Activated naive CD4-positive, alpha-beta T cell treated with anti-CD3 and anti-CD28 coated beads, Interleukin-2, amount 50 U/mL, for 24 hours (primary cell): ENCODE results near the gene CHDH.

Experiments
- H3K27ac Mint-ChIP-seq: one replicate; pipeline ENCODE4 v1.8.0; 2021; ENCODE audit warnings: mild to moderate bottlenecking, mixed read lengths
- H3K27me3 Mint-ChIP-seq: one replicate; pipeline ENCODE4 v1.8.0; 2021; ENCODE audit warnings: mixed read lengths
- H3K36me3 Mint-ChIP-seq: one replicate; pipeline ENCODE4 v1.8.0; 2021; ENCODE audit warnings: mixed read lengths
- H3K4me1 Mint-ChIP-seq: one replicate; pipeline ENCODE4 v1.8.0; 2021; ENCODE audit warnings: mixed read lengths
- H3K4me3 Mint-ChIP-seq: one replicate; pipeline ENCODE4 v1.8.0; 2021; ENCODE audit warnings: mild to moderate bottlenecking, mixed read lengths
- H3K9me3 Mint-ChIP-seq: one replicate; pipeline ENCODE4 v1.8.0; 2021; ENCODE audit warnings: mixed read lengths

The CHDH gene

DNA sequence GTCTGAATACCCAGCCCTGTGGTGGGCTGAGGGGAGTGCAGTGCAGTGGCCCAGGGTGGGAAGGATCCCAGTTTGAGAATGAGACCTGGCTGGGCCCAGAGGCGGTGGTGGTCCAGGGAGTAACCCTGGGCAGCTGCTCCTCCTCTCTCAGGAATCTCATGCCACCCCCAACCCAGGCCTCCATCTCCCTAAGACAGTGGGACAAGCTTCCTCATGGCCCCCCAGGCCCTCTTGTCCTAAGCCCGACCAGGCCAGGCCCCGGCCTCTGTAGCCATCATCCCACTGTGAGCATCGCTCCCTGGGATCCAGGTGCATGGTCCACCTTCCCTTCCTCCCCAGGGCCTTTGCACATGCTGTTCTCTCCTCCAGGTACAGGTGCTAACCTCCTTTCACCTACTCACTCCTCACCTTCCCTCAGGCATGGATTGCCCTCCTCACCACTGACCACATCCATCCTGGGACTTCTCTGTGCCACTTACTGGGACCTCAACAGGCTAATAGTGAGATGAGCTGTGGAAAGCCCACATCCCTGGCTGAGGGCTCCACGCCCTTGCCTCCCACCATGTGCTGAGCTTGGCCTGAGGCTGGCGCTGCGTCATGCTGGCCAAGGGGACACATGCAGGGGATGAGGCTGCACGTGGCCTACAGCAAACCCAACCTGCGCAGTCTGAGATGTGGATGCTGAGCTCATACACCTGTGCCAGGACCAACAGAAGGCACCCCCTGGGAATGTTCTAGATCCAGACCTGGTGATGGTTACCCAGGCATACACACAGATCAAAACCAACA lies 9.9 kb downstream of the CHDH start:
- H3K4me3 Mint-ChIP-seq: no peak overlapping the region
- H3K9me3 Mint-ChIP-seq: no peaks in the 10 kb centered on the region
- H3K36me3 Mint-ChIP-seq: no peaks in the 10 kb centered on the region
- H3K27me3 Mint-ChIP-seq: peaks cover 1% of the 10 kb centered on the region
- no peak overlapping the region for H3K27ac Mint-ChIP-seq
- H3K4me1 Mint-ChIP-seq: no peaks in the 10 kb centered on the region

DNA sequence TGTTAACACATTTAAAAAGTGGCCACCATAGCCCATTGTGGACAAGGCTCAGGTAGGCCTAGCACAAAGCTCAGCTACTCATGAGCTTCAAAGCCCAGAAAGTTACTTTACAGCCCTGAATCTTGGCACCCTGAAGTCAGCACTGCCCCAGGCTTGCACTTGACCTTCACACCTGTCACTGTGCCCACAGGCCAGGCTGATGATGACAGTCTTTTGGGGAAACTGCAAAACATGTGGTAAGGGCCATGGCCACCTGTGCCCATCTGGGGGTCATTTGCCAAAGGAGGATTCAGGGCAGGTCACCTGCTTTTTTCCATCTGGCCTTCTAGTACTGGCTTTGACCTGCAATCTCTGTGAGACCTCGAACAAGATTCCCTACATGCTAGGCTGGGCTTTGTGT lies 11.0 kb downstream of the CHDH start:
- Mint-ChIP-seq H3K27me3 (peaks cover 1% of the 10 kb centered on the region), H3K27ac (no peak overlapping the region), H3K4me3 (no peak overlapping the region), H3K9me3 (no peaks in the 10 kb centered on the region), H3K4me1 (no peaks in the 10 kb centered on the region), H3K36me3 (no peaks in the 10 kb centered on the region)

DNA sequence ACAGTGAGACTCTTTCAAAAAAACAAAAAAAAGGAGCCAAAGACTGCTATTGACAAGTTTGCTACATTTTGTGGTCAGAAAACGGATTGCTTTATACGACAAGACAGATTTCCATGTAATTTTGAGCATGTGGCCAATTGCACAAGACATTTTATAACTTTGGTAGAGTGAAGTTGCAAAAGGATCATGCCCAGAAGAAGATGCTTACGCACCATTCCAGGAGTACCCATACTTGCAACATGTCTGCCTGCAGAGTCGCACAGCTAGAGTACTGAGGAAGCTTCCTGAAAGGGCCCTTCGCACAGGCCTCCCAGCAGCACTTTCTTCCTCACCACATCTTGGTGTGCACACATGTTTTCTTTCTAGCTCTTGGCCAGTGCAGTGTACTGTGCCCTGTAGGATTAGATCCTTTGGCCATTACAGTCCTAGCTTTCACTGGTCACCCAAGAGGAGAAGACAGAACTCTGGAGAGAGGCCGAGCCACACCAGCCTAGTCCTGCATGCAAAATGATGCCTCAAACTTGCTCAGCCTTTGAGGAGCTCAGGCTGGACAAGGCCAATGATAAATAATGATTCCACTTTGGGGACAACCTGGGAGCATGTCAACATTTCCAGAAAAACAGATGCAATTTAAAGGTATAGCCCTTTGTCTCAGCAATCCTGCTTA lies 11.7 kb downstream of the CHDH start:
- H3K27me3 Mint-ChIP-seq: peaks cover 1% of the 10 kb centered on the region
- no peaks in the 10 kb centered on the region for H3K36me3 Mint-ChIP-seq
- no peaks in the 10 kb centered on the region for H3K9me3 Mint-ChIP-seq
- H3K4me1 Mint-ChIP-seq: no peaks in the 10 kb centered on the region
- no peak overlapping the region for H3K27ac Mint-ChIP-seq
- no peak overlapping the region for H3K4me3 Mint-ChIP-seq

DNA sequence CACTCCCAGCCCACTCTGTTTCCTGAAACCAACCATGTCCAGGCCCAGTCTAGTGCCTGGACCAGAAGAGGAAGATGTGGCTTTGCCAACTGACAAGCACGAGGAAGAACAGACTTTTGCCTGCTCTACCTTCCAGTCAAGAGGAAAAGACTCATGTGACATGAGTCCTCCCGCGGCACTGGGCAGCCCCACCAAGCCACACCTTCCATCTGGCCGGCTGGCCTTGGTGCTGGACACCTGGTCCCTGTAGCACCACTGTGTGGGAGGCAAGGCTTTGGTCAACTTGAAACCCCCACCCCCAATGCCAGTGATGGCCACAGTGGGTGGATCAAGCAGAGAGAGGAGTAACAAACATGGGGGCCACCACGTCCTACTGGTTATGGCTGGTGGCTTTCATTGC lies 12.5 kb downstream of the CHDH start:
- Mint-ChIP-seq H3K4me3 (no peak overlapping the region), H3K27me3 (peaks cover 1% of the 10 kb centered on the region), H3K9me3 (no peaks in the 10 kb centered on the region), H3K4me1 (no peaks in the 10 kb centered on the region), H3K36me3 (no peaks in the 10 kb centered on the region), H3K27ac (no peak overlapping the region)

DNA sequence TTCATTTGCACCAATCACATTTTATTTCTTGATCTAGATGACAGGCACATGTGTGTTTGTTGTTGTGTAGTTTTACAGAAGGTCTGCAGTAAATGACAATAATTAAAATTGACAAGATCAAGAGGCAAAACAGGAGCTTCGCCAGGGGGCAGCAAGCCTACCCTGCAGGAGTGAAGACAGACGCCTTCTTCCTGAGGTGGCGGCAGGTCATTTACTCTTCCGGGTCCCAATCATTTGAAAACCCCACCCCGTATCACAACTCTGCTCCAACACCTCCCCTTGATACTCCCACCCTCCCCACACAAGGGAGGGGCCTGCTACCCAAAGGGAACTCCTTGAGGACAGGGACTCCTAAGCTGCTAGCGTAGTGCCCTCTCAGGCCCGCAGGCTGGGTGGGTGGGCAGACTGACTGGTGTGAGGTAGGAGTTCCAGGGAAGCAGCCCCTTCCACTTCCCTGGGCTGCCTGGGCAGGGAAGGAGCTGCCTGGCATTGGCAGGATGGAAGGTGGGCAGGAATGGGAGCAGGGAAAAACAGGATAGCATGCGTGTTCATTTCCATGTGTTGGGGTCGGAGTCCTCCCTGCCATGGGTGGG lies 13.1 kb downstream of the CHDH start:
- Mint-ChIP-seq H3K27me3 (peaks cover 1% of the 10 kb centered on the region), H3K9me3 (no peaks in the 10 kb centered on the region), H3K4me3 (no peak overlapping the region), H3K36me3 (no peaks in the 10 kb centered on the region), H3K4me1 (no peaks in the 10 kb centered on the region), H3K27ac (no peak overlapping the region)

DNA sequence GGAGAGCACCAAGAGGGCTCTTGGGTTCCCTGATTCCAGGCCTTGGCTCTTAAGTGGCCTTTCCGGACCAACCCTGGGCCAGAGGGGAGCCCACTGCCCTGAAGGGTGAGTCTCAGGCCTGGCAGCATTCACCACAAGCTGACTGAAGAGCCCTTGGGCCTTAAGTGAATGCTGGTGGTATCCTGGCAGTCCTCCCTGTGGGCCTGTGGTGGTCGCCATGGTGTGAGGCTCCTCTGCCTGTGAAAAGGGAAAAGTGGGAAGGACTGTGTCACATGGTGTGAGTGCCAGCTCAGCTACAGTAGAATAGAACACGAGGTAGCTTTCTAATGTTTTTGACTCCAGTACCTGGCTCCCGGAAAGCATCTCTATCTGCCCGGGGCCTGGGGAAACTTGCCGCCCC lies 15.3 kb downstream of the CHDH start:
- no peaks in the 10 kb centered on the region for H3K9me3 Mint-ChIP-seq
- H3K4me3 Mint-ChIP-seq: no peak overlapping the region
- H3K27ac Mint-ChIP-seq: no peak overlapping the region
- no peaks in the 10 kb centered on the region for H3K36me3 Mint-ChIP-seq
- no peaks in the 10 kb centered on the region for H3K4me1 Mint-ChIP-seq
- H3K27me3 Mint-ChIP-seq: no peaks in the 10 kb centered on the region

DNA sequence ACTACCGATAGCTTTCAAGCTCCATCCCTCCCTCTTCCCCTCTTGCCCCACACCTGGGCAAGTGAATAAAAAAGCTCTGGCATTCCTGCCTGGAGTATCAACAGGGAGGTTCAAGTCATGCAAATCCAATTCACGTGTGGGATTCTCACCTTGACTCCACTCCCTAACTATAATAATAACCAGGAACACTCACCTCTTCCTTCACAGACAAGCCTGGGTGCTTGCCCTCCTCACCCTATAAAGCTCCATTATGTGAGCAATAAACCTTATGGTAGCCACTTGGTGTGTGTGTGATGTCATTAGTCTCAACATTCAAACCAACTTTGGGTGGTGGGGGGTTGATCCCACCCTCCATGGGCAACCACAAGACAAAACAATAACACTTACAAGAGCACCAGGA lies 16.6 kb downstream of the CHDH start:
- H3K4me1 Mint-ChIP-seq: no peaks in the 10 kb centered on the region
- H3K9me3 Mint-ChIP-seq: no peaks in the 10 kb centered on the region
- no peak overlapping the region for H3K4me3 Mint-ChIP-seq
- no peak overlapping the region for H3K27ac Mint-ChIP-seq
- no peaks in the 10 kb centered on the region for H3K36me3 Mint-ChIP-seq
- peaks cover 2% of the 10 kb centered on the region for H3K27me3 Mint-ChIP-seq

DNA sequence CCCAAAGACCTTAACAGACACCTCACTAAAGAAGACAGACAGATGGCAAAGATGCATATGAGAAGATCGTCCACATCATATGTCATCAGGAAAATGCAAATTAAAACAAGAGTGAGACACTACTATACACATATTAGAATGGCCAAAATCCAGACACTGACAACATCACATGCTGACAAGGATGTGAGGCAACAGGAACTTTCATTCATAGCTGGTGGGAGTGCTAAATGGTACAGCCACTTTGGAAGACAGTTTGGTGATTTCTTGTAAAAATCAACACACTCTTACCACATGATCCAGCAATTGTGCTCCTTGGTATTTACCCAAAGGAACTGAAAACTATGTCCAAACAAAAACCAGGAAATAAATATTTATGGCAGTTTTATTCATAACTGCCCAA lies 17.6 kb downstream of the CHDH start:
- H3K27ac Mint-ChIP-seq: no peak overlapping the region
- no peaks in the 10 kb centered on the region for H3K36me3 Mint-ChIP-seq
- H3K4me3 Mint-ChIP-seq: no peak overlapping the region
- H3K27me3 Mint-ChIP-seq: peaks cover 3% of the 10 kb centered on the region
- H3K4me1 Mint-ChIP-seq: no peaks in the 10 kb centered on the region
- no peaks in the 10 kb centered on the region for H3K9me3 Mint-ChIP-seq

DNA sequence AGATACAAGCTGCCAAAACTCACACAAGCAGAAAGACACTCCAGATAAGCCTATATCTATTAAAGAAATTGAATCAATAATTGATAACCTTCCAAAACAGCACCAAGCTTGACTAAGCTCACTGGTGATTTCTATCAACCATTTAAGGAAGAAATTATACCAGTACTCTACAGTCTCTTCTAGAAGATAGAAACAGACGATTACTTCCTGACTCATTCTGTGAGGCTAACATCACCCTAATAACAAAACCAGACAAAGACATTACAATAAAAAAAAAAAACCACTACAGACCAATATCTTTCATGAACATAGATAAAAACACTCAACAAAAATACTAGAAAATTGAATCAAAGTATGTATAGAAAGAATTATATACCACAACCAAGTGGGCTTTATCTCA lies 20.2 kb downstream of the CHDH start:
- Mint-ChIP-seq H3K4me3 (no peak overlapping the region), H3K27me3 (peaks cover 3% of the 10 kb centered on the region), H3K27ac (no peak overlapping the region), H3K4me1 (no peaks in the 10 kb centered on the region), H3K36me3 (no peaks in the 10 kb centered on the region), H3K9me3 (no peaks in the 10 kb centered on the region)

DNA sequence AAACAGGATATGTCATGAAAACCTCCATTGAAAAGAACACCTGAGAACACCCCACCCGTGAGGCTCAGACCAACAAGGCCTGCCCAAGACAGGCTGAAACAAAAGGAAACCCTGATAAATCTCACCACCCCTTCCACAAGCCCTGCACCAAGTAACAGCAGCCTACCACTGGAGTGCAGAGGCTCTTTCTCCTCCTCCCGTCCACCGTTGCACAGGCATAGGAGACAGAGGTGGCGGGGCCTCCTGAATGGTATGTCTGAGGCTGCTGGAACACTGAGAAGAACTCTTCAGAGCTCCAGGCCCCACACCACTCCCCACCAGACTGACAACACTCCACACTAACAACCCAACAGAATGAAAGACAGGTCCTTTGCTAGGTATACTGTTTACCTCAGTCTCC lies 21.4 kb downstream of the CHDH start:
- H3K4me3 Mint-ChIP-seq: no peak overlapping the region
- H3K9me3 Mint-ChIP-seq: no peaks in the 10 kb centered on the region
- H3K36me3 Mint-ChIP-seq: no peaks in the 10 kb centered on the region
- no peaks in the 10 kb centered on the region for H3K4me1 Mint-ChIP-seq
- H3K27ac Mint-ChIP-seq: no peak overlapping the region
- H3K27me3 Mint-ChIP-seq: peaks cover 3% of the 10 kb centered on the region

DNA sequence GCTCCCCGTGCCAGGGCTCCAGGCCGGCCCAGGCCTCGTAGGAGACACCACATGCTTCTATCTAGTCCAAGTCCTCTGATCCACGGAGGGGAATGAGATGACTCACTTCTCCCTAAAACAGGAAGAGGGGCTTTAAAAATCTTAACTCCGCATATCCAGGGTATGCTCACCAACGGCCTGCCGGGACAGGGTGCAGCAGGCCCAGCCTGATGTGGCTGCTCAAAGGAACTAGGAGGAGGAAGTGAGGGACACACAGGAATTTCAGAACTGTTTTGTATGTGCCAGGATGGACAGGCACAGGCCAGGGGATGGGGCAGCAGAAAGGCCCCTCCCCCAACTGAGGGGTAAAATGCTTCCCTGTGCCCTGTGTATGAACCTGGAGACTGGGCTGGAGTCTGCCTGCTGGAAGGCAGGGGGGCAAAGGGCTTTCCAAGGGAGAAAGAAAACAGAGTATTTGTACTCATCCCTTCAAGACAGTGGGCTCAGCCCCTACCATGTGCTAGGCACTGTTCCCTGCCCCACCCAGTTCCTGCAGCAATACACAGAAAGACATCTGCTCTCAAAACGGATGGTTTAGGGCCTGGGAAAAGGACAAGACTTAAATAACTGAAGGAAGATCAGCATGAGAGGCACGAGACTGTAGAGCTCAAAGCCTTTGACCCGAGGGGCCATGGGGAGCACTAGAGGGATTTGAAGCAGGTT lies 22.1 kb downstream of the CHDH start:
- H3K4me3 Mint-ChIP-seq: no peak overlapping the region
- no peaks in the 10 kb centered on the region for H3K36me3 Mint-ChIP-seq
- peaks cover 3% of the 10 kb centered on the region for H3K27me3 Mint-ChIP-seq
- H3K4me1 Mint-ChIP-seq: no peaks in the 10 kb centered on the region
- no peaks in the 10 kb centered on the region for H3K9me3 Mint-ChIP-seq
- no peak overlapping the region for H3K27ac Mint-ChIP-seq

DNA sequence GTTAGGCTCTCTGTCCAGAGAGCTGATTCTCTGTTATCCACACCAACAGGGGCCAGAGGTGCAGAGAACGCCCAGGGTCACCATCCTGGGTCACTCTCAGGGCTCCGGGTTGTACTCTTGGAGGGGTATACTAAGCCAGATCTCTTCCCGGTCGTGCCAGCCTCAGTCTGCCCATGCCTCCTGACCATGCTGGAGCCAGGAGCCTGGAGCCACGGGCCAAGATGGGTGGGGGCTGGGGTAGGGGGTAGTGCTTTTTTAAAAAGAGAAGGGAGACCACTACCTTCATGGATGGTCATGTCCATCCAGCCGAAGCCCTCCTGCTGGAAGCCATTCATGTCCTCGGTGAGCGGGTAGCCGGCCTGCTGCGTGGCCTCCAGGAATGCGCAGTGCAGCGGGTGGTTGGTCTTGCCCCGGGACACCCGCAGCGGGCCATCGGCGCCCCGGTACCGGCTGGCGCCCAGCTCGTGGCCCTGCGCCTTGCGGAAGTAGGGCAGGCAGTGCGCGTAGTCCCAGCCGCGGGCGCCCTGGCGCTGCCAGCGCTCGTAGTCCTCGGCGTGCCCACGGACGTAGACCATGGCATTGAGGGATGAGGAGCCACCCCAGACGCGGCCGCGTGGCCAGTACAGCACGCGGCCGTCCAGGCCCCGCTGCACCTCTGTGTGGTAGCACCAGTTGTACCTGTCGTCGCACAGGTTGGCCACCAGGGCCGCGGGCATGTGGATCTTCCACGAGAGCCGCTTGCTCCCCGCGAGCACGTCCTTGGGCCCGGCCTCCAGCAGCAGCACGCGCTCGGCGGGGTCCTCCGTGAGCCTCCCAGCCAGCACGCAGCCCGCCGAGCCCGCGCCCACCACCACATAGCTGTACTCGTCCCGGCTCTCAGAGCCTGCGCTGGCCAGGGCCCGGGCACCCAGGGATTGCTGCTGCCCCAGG lies 22.9 kb downstream of the CHDH start:
- Mint-ChIP-seq H3K4me3 (no peak overlapping the region), H3K36me3 (no peaks in the 10 kb centered on the region), H3K27ac (no peak overlapping the region), H3K4me1 (no peaks in the 10 kb centered on the region), H3K9me3 (no peaks in the 10 kb centered on the region), H3K27me3 (peaks cover 3% of the 10 kb centered on the region)

DNA sequence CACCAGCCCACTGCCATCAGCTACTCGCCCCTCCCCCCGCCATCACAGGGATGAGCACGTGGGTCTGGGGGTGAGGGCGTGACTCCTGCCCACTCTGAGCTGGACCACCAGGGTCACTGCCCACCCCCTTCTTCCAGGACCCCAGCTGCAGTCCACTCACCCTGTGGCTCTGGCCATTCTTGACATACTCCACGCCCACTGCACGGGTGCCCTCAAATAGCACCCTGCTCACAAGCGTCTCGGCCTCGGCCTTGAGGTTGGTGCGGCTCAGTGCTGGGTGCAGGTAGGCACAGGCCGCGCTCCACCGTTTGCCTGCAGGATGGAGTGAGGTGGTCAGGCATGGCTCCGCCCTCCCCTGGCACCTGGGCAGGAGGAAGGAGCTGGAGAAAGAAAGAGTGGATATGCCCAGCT lies 23.9 kb downstream of the CHDH start:
- no peak overlapping the region for H3K4me3 Mint-ChIP-seq
- H3K27ac Mint-ChIP-seq: no peak overlapping the region
- peaks cover 3% of the 10 kb centered on the region for H3K27me3 Mint-ChIP-seq
- H3K4me1 Mint-ChIP-seq: no peaks in the 10 kb centered on the region
- H3K9me3 Mint-ChIP-seq: no peaks in the 10 kb centered on the region
- H3K36me3 Mint-ChIP-seq: no peaks in the 10 kb centered on the region

DNA sequence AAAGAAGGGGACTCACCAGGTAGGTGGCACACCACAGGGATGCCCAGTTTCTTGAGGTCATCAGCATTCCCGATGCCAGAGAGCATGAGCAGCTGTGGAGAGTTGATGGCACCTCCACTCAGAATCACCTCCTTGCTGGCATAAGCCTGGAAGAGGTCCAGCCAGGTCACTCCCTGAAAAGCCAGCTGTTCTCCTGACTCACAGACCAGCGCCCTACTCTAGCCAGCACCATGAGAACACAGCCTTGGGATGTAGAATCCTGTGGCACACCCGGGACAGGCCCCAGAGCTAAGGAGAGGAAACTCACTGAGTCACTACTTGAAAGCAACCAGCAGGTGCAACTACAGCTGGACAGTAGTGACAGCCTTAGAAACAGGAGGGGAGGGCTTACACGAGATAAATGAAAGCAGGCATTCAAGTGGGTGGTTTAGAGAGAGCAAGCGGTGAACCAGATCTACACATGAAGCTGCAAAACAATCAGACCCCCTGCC lies 24.5 kb downstream of the CHDH start:
- no peaks in the 10 kb centered on the region for H3K9me3 Mint-ChIP-seq
- H3K36me3 Mint-ChIP-seq: no peaks in the 10 kb centered on the region
- peaks cover 3% of the 10 kb centered on the region for H3K27me3 Mint-ChIP-seq
- H3K4me1 Mint-ChIP-seq: no peaks in the 10 kb centered on the region
- no peak overlapping the region for H3K4me3 Mint-ChIP-seq
- H3K27ac Mint-ChIP-seq: no peak overlapping the region
